Hepatocyte (in vitro differentiated cells): Measurements from ENCODE around the gene FRMD6. TPM values are rescaled to one million over a fixed set of nuclear protein-coding genes. Genes with fewer than 3 reads are reported as not detected.

Experiments used
- DNase-seq: peaks from one replicate; pipeline ENCODE4 v3.0.0-alpha.2; 2016; ENCODE audit warnings: low spot score
- H2AFZ ChIP-seq: fragments of 200-600 bp; sonication (generic); 2 replicates; pipeline ENCODE4 v1.6.0; 2016; ENCODE audit warnings: antibody characterized with exemption, mild to moderate bottlenecking
- H3K27ac ChIP-seq: fragments of 200-600 bp; sonication (generic); 2 replicates; pipeline ENCODE4 v1.5.1; 2016; ENCODE audit warnings: mild to moderate bottlenecking
- H3K27me3 ChIP-seq: fragments of 200-600 bp; sonication (generic); 2 replicates; pipeline ENCODE4 v1.6.1; 2016
- H3K36me3 ChIP-seq: fragments of 200-600 bp; sonication (generic); replicated peaks from 2 replicates; pipeline ENCODE4 v1.5.1; 2016; ENCODE audit warnings: low read depth; ENCODE audit not compliant: insufficient read depth
- H3K4me1 ChIP-seq: fragments of 200-600 bp; sonication (generic); 2 replicates; pipeline ENCODE4 v1.5.1; 2016; ENCODE audit warnings: mild to moderate bottlenecking, moderate library complexity; ENCODE audit not compliant: insufficient read depth
- H3K4me2 ChIP-seq: fragments of 200-600 bp; sonication (generic); 2 replicates; pipeline ENCODE4 v1.6.0; 2016
- H3K4me3 ChIP-seq: fragments of 200-600 bp; sonication (generic); 2 replicates; pipeline ENCODE4 v1.5.1; 2016; ENCODE audit warnings: mild to moderate bottlenecking
- H3K79me2 ChIP-seq: fragments of 200-600 bp; sonication (generic); 2 replicates; pipeline ENCODE4 v1.6.0; 2017; ENCODE audit warnings: mild to moderate bottlenecking
- H3K9me2 ChIP-seq: fragments of 200-600 bp; sonication (generic); replicated peaks from 2 replicates; pipeline ENCODE4 v1.6.0; 2017; ENCODE audit warnings: mild to moderate bottlenecking; ENCODE audit not compliant: insufficient read depth
- H3K9me3 ChIP-seq: fragments of 200-600 bp; sonication (generic); 2 replicates; pipeline ENCODE4 v1.5.1; 2016; ENCODE audit warnings: low read depth, mild to moderate bottlenecking
- H4K20me1 ChIP-seq: fragments of 200-600 bp; sonication (generic); 2 replicates; pipeline ENCODE4 v1.6.0; 2016; ENCODE audit warnings: mild to moderate bottlenecking; ENCODE audit not compliant: insufficient read depth, poor library complexity, severe bottlenecking
- EZH2 ChIP-seq: fragments of 200-600 bp; sonication (generic); IDR thresholded peaks from 2 replicates; pipeline ENCODE4 v1.6.1; 2016; ENCODE audit warnings: antibody characterized with exemption, mild to moderate bottlenecking, borderline replicate concordance
- EZH2phosphoT487 ChIP-seq: fragments of 200-600 bp; sonication (generic); IDR thresholded peaks from one replicate; pipeline ENCODE4 v1.6.1; 2018; ENCODE audit warnings: antibody characterized with exemption, mild to moderate bottlenecking, low read depth, moderate library complexity; ENCODE audit not compliant: unreplicated experiment, severe bottlenecking
- WGBS: methylation state at CpG from one replicate; pipeline ENCODE4 v1.1.6; 2016; ENCODE audit warnings: low lambda C conversion rate; ENCODE audit errors: missing lambda C conversion rate; 5-methylcytosine and 5-hydroxymethylcytosine counted together
- polyA plus RNA-seq: library from polyadenylated mRNA; unstranded; fragments of >200 nt; fragmentation: Nextera tagmentation; extraction: Ambion mirVana; gene quantifications from 2 replicates; pipeline ENCODE4 v1.2.1, GENCODE V29; 2016
- total RNA-seq: library from RNA; depleted of rRNA; stranded (reverse); fragments of >200 nt; gene quantifications from 2 replicates; pipeline ENCODE4 v1.2.3, GENCODE V29; 2014
- TF ChIP-seq, protein P1 (sequence below): fragments of 200-600 bp; sonication (generic); IDR thresholded peaks from 2 replicates; pipeline ENCODE4 v1.5.1; 2016; ENCODE audit warnings: antibody characterized with exemption, mild to moderate bottlenecking; ENCODE audit not compliant: poor library complexity

Gene FRMD6
- total and polyA plus RNA-seq, 2 experiments from 2014 or later = 18.9 to 64.4 TPM

DNA sequence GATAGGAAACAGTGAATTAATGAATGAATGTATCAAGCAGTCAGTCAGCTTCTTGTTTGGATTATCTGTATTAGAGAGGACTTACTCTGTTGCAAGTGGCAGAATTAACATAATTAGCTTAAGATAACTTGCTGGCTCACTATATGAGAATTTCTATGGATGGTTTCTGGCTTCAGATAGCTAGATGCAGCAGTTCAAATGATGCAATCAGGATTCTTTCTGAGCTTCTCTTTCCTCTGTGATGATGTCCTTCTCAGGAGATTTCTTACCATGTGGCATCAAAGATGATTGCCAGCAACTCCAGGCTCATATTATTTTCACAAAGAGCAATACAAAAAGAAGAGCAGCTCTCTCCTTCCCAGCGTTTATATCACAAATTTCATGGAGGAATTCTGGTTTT, 30.7 kb downstream of the FRMD6 start:
- Histone ChIP-seq H3K27ac (no peak overlapping the region), H3K9me3 (no peaks in the 10 kb centered on the region), H3K4me2 (no peak overlapping the region), H3K9me2 (no peaks in the 10 kb centered on the region), H2AFZ (no peak overlapping the region), H4K20me1 (peaks cover 9% of the 10 kb centered on the region), H3K36me3 (no peaks in the 10 kb centered on the region), H3K4me1 (no peaks in the 10 kb centered on the region), H3K79me2 (peaks cover 90% of the 10 kb centered on the region), H3K4me3 (no peak overlapping the region), H3K27me3 (no peaks in the 10 kb centered on the region)
- DNase-seq = no peak
- TF ChIP-seq EZH2 (no peak), EZH2phosphoT487 (no peak)
- TF ChIP-seq, protein P1, sequence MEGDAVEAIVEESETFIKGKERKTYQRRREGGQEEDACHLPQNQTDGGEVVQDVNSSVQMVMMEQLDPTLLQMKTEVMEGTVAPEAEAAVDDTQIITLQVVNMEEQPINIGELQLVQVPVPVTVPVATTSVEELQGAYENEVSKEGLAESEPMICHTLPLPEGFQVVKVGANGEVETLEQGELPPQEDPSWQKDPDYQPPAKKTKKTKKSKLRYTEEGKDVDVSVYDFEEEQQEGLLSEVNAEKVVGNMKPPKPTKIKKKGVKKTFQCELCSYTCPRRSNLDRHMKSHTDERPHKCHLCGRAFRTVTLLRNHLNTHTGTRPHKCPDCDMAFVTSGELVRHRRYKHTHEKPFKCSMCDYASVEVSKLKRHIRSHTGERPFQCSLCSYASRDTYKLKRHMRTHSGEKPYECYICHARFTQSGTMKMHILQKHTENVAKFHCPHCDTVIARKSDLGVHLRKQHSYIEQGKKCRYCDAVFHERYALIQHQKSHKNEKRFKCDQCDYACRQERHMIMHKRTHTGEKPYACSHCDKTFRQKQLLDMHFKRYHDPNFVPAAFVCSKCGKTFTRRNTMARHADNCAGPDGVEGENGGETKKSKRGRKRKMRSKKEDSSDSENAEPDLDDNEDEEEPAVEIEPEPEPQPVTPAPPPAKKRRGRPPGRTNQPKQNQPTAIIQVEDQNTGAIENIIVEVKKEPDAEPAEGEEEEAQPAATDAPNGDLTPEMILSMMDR = no peak
- 84% methylated on average over 1 of the region's 1 CpG for WGBS

DNA sequence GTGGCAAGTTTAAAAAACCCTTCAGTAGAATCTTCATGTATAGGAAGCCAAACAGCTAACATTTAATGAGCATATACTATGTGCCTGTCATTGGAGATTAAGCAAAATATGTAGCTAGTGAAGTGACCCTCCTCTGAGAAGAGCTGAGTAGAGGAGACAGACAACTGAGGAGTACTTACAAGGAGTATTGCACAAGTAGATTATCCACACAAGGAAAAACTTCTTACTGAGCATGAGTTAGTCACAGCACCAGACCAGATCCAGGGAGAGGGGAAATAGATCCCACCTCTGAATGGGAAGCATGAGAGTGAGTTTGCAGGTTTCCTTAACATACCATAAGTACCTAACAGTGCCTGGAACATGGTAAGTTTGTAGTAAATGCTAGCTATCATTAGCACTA, 33.0 kb downstream of the FRMD6 start:
- Histone ChIP-seq H3K9me2 (no peaks in the 10 kb centered on the region), H3K27me3 (no peaks in the 10 kb centered on the region), H3K36me3 (no peaks in the 10 kb centered on the region), H4K20me1 (peaks cover 7% of the 10 kb centered on the region), H3K4me2 (no peak overlapping the region), H3K4me3 (no peak overlapping the region), H3K9me3 (no peaks in the 10 kb centered on the region), H3K79me2 (peaks cover 88% of the 10 kb centered on the region), H2AFZ (no peak overlapping the region), H3K4me1 (no peaks in the 10 kb centered on the region), H3K27ac (no peak overlapping the region)
- DNase-seq = no peak
- TF ChIP-seq, protein P1 = no peak
- TF ChIP-seq EZH2 = no peak
- no peak for TF ChIP-seq EZH2phosphoT487

- Histone ChIP-seq H4K20me1 (peaks cover 7% of the 10 kb centered on the region), H3K27me3 (no peaks in the 10 kb centered on the region), H3K9me2 (no peaks in the 10 kb centered on the region), H3K4me3 (no peak overlapping the region), H2AFZ (no peak overlapping the region), H3K36me3 (no peaks in the 10 kb centered on the region), H3K4me1 (no peaks in the 10 kb centered on the region), H3K27ac (no peak overlapping the region), H3K79me2 (peaks cover 47% of the 10 kb centered on the region), H3K9me3 (no peaks in the 10 kb centered on the region), H3K4me2 (no peak overlapping the region)
- 95% methylated on average over 1 of the region's 1 CpG for WGBS
- TF ChIP-seq EZH2 = no peak
- TF ChIP-seq, protein P1 = no peak
- no peak for TF ChIP-seq EZH2phosphoT487
- DNase-seq = no peak
Measured at GRCh38 chr14:51691176-51691575, 39.5 kb downstream of the FRMD6 start.

DNA sequence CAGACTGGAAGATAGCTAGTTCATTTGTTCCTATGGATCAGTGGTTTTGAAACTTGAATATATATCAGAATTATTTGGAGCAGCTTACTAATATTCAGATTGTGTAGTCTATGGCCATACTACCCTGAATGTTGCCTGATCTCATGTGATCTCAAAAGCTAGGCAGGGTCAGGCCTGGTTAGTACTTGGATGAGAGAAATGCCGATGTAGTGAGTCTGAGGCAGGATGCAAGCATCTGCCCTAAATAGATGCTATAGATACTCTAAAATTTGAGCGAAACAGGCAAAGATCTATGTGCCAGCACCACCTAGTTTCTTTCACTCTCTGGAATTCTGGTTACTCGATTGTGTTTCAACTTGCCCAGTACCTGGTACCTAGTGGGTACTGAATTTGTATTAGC, 40.9 kb downstream of the FRMD6 start:
- H4K20me1 ChIP-seq = peaks cover 3% of the 10 kb centered on the region
- no peaks in the 10 kb centered on the region for H3K4me1 ChIP-seq
- no peak overlapping the region for H3K27ac ChIP-seq
- H2AFZ ChIP-seq = no peak overlapping the region
- H3K4me2 ChIP-seq = no peak overlapping the region
- no peaks in the 10 kb centered on the region for H3K27me3 ChIP-seq
- H3K9me2 ChIP-seq = no peaks in the 10 kb centered on the region
- TF ChIP-seq EZH2 (no peak), EZH2phosphoT487 (no peak)
- TF ChIP-seq, protein P1 = no peak
- H3K4me3 ChIP-seq = no peak overlapping the region
- peaks cover 34% of the 10 kb centered on the region for H3K79me2 ChIP-seq
- no peak for DNase-seq
- H3K9me3 ChIP-seq = no peaks in the 10 kb centered on the region
- 97% methylated on average over 3 of the region's 3 CpGs for WGBS
- no peaks in the 10 kb centered on the region for H3K36me3 ChIP-seq
